ENCODE measurements around the gene BMPR1A.
"Not testable (repeated sequence)": the region's sequence is repeated elsewhere in the genome, so short reads cannot be mapped to it uniquely, and the experiment has no call there.

- TF ChIP-seq, protein P1, sequence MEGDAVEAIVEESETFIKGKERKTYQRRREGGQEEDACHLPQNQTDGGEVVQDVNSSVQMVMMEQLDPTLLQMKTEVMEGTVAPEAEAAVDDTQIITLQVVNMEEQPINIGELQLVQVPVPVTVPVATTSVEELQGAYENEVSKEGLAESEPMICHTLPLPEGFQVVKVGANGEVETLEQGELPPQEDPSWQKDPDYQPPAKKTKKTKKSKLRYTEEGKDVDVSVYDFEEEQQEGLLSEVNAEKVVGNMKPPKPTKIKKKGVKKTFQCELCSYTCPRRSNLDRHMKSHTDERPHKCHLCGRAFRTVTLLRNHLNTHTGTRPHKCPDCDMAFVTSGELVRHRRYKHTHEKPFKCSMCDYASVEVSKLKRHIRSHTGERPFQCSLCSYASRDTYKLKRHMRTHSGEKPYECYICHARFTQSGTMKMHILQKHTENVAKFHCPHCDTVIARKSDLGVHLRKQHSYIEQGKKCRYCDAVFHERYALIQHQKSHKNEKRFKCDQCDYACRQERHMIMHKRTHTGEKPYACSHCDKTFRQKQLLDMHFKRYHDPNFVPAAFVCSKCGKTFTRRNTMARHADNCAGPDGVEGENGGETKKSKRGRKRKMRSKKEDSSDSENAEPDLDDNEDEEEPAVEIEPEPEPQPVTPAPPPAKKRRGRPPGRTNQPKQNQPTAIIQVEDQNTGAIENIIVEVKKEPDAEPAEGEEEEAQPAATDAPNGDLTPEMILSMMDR (IDR thresholded peaks at IDR 0.05), result not testable (repeated sequence)
- TF ChIP-seq, protein P2, sequence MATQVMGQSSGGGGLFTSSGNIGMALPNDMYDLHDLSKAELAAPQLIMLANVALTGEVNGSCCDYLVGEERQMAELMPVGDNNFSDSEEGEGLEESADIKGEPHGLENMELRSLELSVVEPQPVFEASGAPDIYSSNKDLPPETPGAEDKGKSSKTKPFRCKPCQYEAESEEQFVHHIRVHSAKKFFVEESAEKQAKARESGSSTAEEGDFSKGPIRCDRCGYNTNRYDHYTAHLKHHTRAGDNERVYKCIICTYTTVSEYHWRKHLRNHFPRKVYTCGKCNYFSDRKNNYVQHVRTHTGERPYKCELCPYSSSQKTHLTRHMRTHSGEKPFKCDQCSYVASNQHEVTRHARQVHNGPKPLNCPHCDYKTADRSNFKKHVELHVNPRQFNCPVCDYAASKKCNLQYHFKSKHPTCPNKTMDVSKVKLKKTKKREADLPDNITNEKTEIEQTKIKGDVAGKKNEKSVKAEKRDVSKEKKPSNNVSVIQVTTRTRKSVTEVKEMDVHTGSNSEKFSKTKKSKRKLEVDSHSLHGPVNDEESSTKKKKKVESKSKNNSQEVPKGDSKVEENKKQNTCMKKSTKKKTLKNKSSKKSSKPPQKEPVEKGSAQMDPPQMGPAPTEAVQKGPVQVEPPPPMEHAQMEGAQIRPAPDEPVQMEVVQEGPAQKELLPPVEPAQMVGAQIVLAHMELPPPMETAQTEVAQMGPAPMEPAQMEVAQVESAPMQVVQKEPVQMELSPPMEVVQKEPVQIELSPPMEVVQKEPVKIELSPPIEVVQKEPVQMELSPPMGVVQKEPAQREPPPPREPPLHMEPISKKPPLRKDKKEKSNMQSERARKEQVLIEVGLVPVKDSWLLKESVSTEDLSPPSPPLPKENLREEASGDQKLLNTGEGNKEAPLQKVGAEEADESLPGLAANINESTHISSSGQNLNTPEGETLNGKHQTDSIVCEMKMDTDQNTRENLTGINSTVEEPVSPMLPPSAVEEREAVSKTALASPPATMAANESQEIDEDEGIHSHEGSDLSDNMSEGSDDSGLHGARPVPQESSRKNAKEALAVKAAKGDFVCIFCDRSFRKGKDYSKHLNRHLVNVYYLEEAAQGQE (IDR thresholded peaks at IDR 0.05; ENCODE audit: insufficient read depth in 1 of 2, low read depth in 2 of 2, low read length in 1 of 2), result not testable (repeated sequence)
- not testable (repeated sequence) for TF ChIP-seq POLR2AphosphoS5, TCF7L2 (IDR thresholded peaks at IDR 0.05; ENCODE audit: low read depth, low read length)
Observed at GRCh38 chr10:86981020-86981419, 224.6 kb downstream of the BMPR1A start.

All from Panc1 (cell line).